Activated CD4-positive, alpha-beta T cell treated with anti-CD3 and anti-CD28 coated beads, Interleukin-2, Interleukin-6, amounts not matched to agents 100 ng/mL and 50 ng/mL, durations not matched to agents 16 hours and 8 hours (primary cell): ENCODE measurements around the gene BAMBI.

Experiments
- DNase-seq: peaks from one replicate; pipeline ENCODE4 v3.0.0-alpha.2; 2020

BAMBI gene

GRCh38 chr10:28709001-28709710 is 31.8 kb downstream of the BAMBI start:
- no peak for DNase-seq

GRCh38 chr10:28710202-28710886 is 33.0 kb downstream of the BAMBI start:
- no peak for DNase-seq

- DNase-seq, result no peak
Observed at GRCh38 chr10:28711041-28711440, 33.7 kb downstream of the BAMBI start.

GRCh38 chr10:28711776-28712175 is 34.5 kb downstream of the BAMBI start:
- DNase-seq, result no peak

- DNase-seq, result no peak
Observed at GRCh38 chr10:28713626-28714352, 36.5 kb downstream of the BAMBI start.

GRCh38 chr10:28714401-28715053 is 37.2 kb downstream of the BAMBI start:
- no peak for DNase-seq

- no peak for DNase-seq
Observed at GRCh38 chr10:28715246-28715645, 37.9 kb downstream of the BAMBI start.

GRCh38 chr10:28715757-28716156 is 38.4 kb downstream of the BAMBI start:
- no peak for DNase-seq

GRCh38 chr10:28716748-28717147 is 39.4 kb downstream of the BAMBI start:
- no peak for DNase-seq

GRCh38 chr10:28717656-28718201 is 40.4 kb downstream of the BAMBI start:
- no peak for DNase-seq

GRCh38 chr10:28719789-28720436 is 42.6 kb downstream of the BAMBI start:
- DNase-seq, result no peak

- no peak for DNase-seq
Observed at GRCh38 chr10:28721318-28721951, 44.1 kb downstream of the BAMBI start.

- no peak for DNase-seq
Observed at GRCh38 chr10:28722065-28722803, 44.9 kb downstream of the BAMBI start.

- DNase-seq, result no peak
Observed at GRCh38 chr10:28728366-28728765, 51.0 kb downstream of the BAMBI start.

- no peak for DNase-seq
Observed at GRCh38 chr10:28730031-28730778, 52.9 kb downstream of the BAMBI start.

GRCh38 chr10:28732091-28732490 is 54.8 kb downstream of the BAMBI start:
- DNase-seq, result no peak
